Kidney capillary endothelial cell (primary cell): ENCODE data around the gene VRK1.
"Not testable (repeated sequence)": the region's sequence is repeated elsewhere in the genome, so short reads cannot be mapped to it uniquely, and the experiment has no call there.

Source experiments
- DNase-seq: peaks from one replicate; pipeline ENCODE4 v3.0.0-alpha.2; 2018; ENCODE audit warnings: low spot score

The VRK1 gene

DNA sequence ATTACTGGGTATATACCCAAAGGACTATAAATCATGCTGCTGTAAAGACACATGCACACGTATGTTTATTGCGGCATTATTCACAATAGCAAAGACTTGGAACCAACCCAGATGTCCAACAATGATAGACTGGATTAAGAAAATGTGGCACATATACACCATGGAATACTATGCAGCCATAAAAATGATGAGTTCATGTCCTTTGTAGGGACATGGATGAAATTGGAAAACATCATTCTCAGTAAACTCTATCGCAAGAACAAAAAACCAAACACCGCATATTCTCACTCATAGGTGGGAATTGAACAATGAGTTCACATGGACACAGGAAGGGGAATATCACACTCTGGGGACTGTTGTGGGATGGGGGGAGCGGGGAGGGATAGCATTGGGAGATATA lies 86.8 kb downstream of the VRK1 start:
- DNase-seq: not testable (repeated sequence)

DNA sequence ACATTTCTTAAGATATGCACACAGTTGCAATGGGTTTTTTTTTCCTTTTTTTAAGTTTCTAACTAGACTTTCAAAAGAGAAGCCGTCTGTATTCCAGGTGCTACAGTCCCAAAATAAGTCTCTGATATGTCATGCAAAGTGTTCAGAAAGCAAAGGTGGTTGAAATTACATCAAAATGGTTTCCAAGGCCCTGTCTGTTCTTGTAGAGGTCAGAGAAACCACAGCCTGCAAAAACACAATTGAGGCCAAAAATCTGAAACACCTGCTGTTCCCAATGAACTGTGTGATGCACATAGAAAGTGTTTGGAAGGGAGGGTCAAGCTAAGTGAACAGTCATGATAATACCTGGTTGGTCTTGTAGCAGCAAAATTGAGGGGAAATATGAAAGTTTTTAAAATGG lies 91.0 kb downstream of the VRK1 start:
- no peak for DNase-seq

GRCh38 chr14:96888593-96888992 lies 91.4 kb downstream of the VRK1 start:
- no peak for DNase-seq

GRCh38 chr14:96889091-96889490 lies 91.9 kb downstream of the VRK1 start:
- no peak for DNase-seq

- no peak for DNase-seq
Measured at GRCh38 chr14:96893966-96894622, 96.9 kb downstream of the VRK1 start.

- DNase-seq: no peak
Measured at GRCh38 chr14:96894966-96895365, 97.8 kb downstream of the VRK1 start.

- DNase-seq: no peak
Measured at GRCh38 chr14:96895658-96896271, 98.6 kb downstream of the VRK1 start.

- DNase-seq: no peak
Measured at GRCh38 chr14:96897184-96897583, 100.0 kb downstream of the VRK1 start.

GRCh38 chr14:96901227-96901626 lies 104.0 kb downstream of the VRK1 start:
- no peak for DNase-seq

- DNase-seq: no peak
Measured at GRCh38 chr14:96902004-96902403, 104.8 kb downstream of the VRK1 start.

GRCh38 chr14:96903444-96904023 lies 106.4 kb downstream of the VRK1 start:
- DNase-seq: no peak

DNA sequence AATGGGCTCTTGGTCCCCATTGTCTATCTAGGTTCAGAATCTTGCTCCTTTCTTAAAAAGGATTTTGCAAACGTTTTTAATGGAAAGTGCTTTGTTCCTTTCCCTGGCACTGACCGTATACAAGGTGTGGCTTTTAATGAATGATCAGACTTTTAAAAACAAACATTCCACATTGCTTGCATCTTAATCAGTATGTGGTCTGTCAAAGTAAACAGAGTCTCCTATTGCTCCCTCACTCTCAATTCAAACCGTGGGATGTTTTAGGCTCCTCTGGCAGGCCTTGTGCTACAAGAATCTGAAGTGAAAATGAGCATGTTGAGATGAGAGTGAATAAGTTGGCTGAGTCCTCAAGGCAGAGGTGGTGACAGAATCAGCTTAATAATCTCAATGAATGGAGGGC lies 107.0 kb downstream of the VRK1 start:
- no peak for DNase-seq

- no peak for DNase-seq
Measured at GRCh38 chr14:96905065-96905464, 107.9 kb downstream of the VRK1 start.

- no peak for DNase-seq
Measured at GRCh38 chr14:96905825-96906224, 108.6 kb downstream of the VRK1 start.

DNA sequence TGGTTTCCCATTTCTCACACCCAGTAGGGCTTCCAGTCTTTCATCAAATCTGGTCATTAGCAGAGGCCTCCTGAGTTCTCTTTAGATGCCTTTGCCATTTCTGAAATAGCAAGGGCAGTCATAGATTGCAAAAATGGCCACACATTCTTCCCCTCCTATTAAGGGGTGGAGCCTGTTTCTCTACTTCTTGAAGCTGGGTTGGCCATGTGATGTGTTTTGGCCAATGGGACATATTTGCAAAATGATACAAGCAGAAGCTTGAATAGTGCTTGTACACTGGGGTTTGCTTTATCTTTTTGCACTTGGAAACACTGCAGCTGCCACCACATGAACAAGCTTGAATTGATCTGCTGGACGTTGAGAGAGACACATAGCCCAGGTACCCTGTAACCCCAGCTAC lies 109.3 kb downstream of the VRK1 start:
- no peak for DNase-seq

- no peak for DNase-seq
Measured at GRCh38 chr14:96909841-96910364, 112.7 kb downstream of the VRK1 start.

DNA sequence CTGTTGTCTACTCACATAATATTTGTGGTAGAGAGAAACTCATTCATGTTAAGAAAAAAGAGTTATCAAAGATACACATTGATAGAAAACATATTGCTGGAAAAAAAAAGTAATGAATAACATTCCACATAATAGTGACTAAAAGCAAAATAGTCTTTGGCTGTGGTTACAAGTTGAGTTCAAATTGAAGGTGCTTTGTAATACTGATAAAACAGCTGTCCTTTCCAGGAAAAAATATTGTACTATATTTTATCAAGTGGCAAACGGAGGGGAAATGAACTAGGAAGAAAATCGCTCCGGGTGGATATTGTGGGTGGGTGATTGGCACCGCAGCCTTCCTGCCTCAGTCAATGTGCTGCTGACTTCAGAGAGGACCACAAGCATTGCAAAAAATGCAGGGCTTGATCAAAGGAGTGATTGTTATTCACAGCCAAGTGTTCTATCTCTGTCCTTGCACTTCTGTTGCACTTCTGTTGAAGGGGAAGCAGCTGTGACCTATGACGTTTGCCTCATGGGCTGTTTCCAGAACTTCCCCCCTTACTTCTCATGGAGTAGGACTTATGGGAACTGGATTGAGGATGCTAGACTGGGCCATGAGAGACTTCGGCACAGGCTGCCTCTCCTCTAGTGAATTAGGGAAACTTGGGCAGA lies 114.4 kb downstream of the VRK1 start:
- DNase-seq: no peak

- no peak for DNase-seq
Measured at GRCh38 chr14:96914571-96915128, 117.5 kb downstream of the VRK1 start.

GRCh38 chr14:96915478-96915877 lies 118.3 kb downstream of the VRK1 start:
- DNase-seq: no peak

DNA sequence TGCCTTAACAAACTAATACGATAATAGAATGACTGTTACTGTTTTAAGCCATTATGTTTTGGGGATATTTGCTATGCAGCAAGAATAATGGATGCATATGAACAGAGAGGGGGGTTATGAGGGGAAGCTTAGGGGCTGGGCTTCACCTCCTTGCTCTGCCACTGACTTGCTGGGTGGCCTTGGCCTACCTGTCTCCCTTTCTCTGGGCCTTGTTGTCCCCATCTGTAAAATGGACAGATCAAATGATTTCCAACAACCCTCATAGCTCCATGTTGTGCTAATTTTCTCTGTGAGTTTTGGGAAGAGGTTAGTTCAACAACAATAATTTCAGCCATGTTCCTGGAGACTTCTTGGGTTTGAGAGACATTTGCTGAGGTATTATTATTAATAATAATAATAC lies 119.6 kb downstream of the VRK1 start:
- DNase-seq: no peak

- no peak for DNase-seq
Measured at GRCh38 chr14:96917442-96917963, 120.3 kb downstream of the VRK1 start.

DNA sequence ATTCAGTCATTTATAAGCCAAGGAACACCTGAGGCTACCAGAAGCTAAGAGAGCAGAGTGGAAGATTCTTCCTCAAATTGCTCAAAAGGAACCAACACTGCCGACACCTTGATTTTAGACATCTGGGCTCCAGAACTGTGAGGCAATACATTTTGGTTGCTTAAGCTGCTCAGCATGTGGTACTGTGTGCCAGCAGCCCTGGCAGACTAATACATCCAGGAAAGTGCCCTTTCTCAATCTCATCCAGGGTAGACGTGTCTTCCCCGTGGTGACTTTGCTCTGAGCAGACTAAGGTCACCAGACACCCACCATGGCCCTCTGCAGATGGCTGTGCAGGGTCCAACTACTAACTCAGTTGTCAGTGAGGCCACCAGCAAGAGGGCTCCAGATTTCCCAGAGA lies 122.8 kb downstream of the VRK1 start:
- no peak for DNase-seq
